GM12878 (cell line): ENCODE data around the gene TUBAL3. TPM values are rescaled to one million over a fixed set of nuclear protein-coding genes. Genes with fewer than 3 reads are reported as not detected.

Source experiments
- BACH1 ChIP-seq: fragments of 450-650 bp; IDR thresholded peaks from 2 replicates; pipeline ENCODE4 v1.6.1; 2017; ENCODE audit warnings: mild to moderate bottlenecking, borderline replicate concordance
- BCL11A ChIP-seq: IDR thresholded peaks from 2 replicates; pipeline ENCODE4 v1.6.1; 2011; ENCODE audit warnings: low read depth, low read length
- BCL3 ChIP-seq: IDR thresholded peaks from 2 replicates; pipeline ENCODE4 v1.6.1; 2011; ENCODE audit warnings: borderline replicate concordance, low read depth, mild to moderate bottlenecking, moderate library complexity, low read length; ENCODE audit not compliant: insufficient read depth, poor library complexity, severe bottlenecking
- BMI1 ChIP-seq: fragments of 450-650 bp; IDR thresholded peaks from 2 replicates; pipeline ENCODE4 v1.6.1; 2016; ENCODE audit warnings: mild to moderate bottlenecking, moderate library complexity, borderline replicate concordance
- BRCA1 ChIP-seq: IDR thresholded peaks from 2 replicates; pipeline ENCODE4 v1.6.1; 2011; ENCODE audit warnings: low read depth, low read length, improper control_type of control experiment
- CEBPB ChIP-seq, 2 experiments: fragments of 150-350 bp in 1 of 2; IDR thresholded peaks; 2 replicates each; pipeline ENCODE4 v1.6.1; 2012 to 2014; ENCODE audit warnings: low read depth in 2 of 2, low read length in 2 of 2, borderline replicate concordance in 1 of 2, inconsistent platforms in 1 of 2
- CHD2 ChIP-seq: IDR thresholded peaks from 2 replicates; pipeline ENCODE4 v1.6.1; 2011; ENCODE audit warnings: low read depth, low read length, improper control_type of control experiment, borderline replicate concordance
- E2F4 ChIP-seq: IDR thresholded peaks from 2 replicates; pipeline ENCODE4 v1.6.1; 2012; ENCODE audit warnings: low read depth, low read length, improper control_type of control experiment
- EED ChIP-seq: sonication (generic); IDR thresholded peaks from 2 replicates; pipeline ENCODE4 v1.6.1; 2016; ENCODE audit warnings: antibody characterized with exemption, low read depth
- EGR1 ChIP-seq, 2 experiments: IDR thresholded peaks; 1 replicate in 1 of 2; 2 replicates in 1 of 2; pipeline ENCODE4 v1.6.1; 2011 to 2012; ENCODE audit warnings: low read depth in 2 of 2, low read length in 2 of 2, borderline replicate concordance in 1 of 2, mild to moderate bottlenecking in 1 of 2, moderate library complexity in 1 of 2
- ESRRA ChIP-seq: IDR thresholded peaks from 2 replicates; pipeline ENCODE4 v1.6.1; 2012; ENCODE audit warnings: mild to moderate bottlenecking, low read length, improper control_type of control experiment
- FOXM1 ChIP-seq: IDR thresholded peaks from 2 replicates; pipeline ENCODE4 v1.6.1; 2012; ENCODE audit warnings: low read depth, mild to moderate bottlenecking, inconsistent platforms, low read length, moderate library complexity
- IKZF1 ChIP-seq: fragments of 450-650 bp; conservative IDR thresholded peaks from 2 replicates; pipeline ENCODE4 v1.6.1; 2017; ENCODE audit warnings: antibody characterized with exemption, mild to moderate bottlenecking
- IKZF2 ChIP-seq, 2 experiments: fragments of 450-650 bp; IDR thresholded peaks; 2 replicates each; pipeline ENCODE4 v1.6.1; 2017; ENCODE audit warnings: mild to moderate bottlenecking in 2 of 2, moderate library complexity in 2 of 2
- IRF3 ChIP-seq: fragments of 450-650 bp; IDR thresholded peaks from 2 replicates; pipeline ENCODE4 v1.6.1; 2014; ENCODE audit warnings: mild to moderate bottlenecking
- MEF2A ChIP-seq: IDR thresholded peaks from 2 replicates; pipeline ENCODE4 v1.6.1; 2011; ENCODE audit warnings: low read depth, mild to moderate bottlenecking, low read length, moderate library complexity; ENCODE audit not compliant: insufficient read depth
- MEF2B ChIP-seq: fragments of 450-650 bp; IDR thresholded peaks from 2 replicates; pipeline ENCODE4 v1.6.1; 2018; ENCODE audit warnings: mild to moderate bottlenecking, moderate library complexity; ENCODE audit not compliant: partially characterized antibody, poor library complexity, severe bottlenecking
- MYB ChIP-seq: fragments of 150-350 bp; IDR thresholded peaks from 2 replicates; pipeline ENCODE4 v1.6.1; 2014; ENCODE audit warnings: mild to moderate bottlenecking, low read depth, low read length, borderline replicate concordance
- NBN ChIP-seq: fragments of 450-650 bp; IDR thresholded peaks from 2 replicates; pipeline ENCODE4 v1.6.1; 2016
- NR2C1 ChIP-seq: fragments of 450-650 bp; IDR thresholded peaks from 2 replicates; pipeline ENCODE4 v1.6.1; 2017; ENCODE audit warnings: antibody characterized with exemption, mild to moderate bottlenecking, moderate library complexity
- SMC3 ChIP-seq: IDR thresholded peaks from 2 replicates; pipeline ENCODE4 v1.6.1; 2011; ENCODE audit warnings: low read length, improper control_type of control experiment, borderline replicate concordance
- SP1 ChIP-seq: IDR thresholded peaks from one replicate; pipeline ENCODE4 v1.6.1; 2011; ENCODE audit warnings: low read depth, low read length
- YY1 ChIP-seq: IDR thresholded peaks from 2 replicates; pipeline ENCODE4 v1.6.1; 2011; ENCODE audit warnings: low read depth, mild to moderate bottlenecking, low read length
- ZNF24 ChIP-seq: fragments of 450-650 bp; IDR thresholded peaks from 2 replicates; pipeline ENCODE4 v1.6.1; 2017; ENCODE audit warnings: antibody characterized with exemption, mild to moderate bottlenecking
- polyA plus RNA-seq, 11 experiments: library from polyadenylated mRNA; depleted of rRNA in 4 of 11; unstranded in 6 of 11; stranded (reverse) in 5 of 11; fragments of >200 nt; fragmentation: Nextera tagmentation in 4 of 11; fragmentation: Illumina TruSeq in 1 of 11; extraction: Ambion mirVana in 4 of 11; extraction: Trizol in 1 of 11; gene quantifications; 1 replicate in 1 of 11; 2 replicates in 10 of 11; pipeline versions ENCODE4 v1.2.1 to v1.2.3, GENCODE V29; 2011 to 2016; ENCODE audit warnings: inconsistent platforms in 2 of 11, missing spikeins in 2 of 11, low read depth in 1 of 11
- total RNA-seq, 4 experiments: library from RNA; depleted of rRNA in 3 of 4; stranded (reverse); fragments of >200 nt in 3 of 4; fragmentation: Illumina TruSeq in 1 of 4; extraction: Trizol in 1 of 4; gene quantifications; 2 replicates each; pipeline versions ENCODE4 v1.2.1 to v1.2.3, GENCODE V29; 2013 to 2021
- TF ChIP-seq, protein P1 (sequence below): IDR thresholded peaks from 2 replicates; pipeline ENCODE4 v1.6.1; 2012; ENCODE audit warnings: low read depth, low read length, improper control_type of control experiment
- TF ChIP-seq, protein P2 (sequence below): fragments of 450-650 bp; IDR thresholded peaks from 2 replicates; pipeline ENCODE4 v1.6.1; 2017; ENCODE audit warnings: borderline replicate concordance

Gene TUBAL3
- total and polyA plus RNA-seq, 10 of the 15 experiments (the other 5 are each of a cell fraction or from before 2014, with no cell fraction given) = 0.03 to 0.06 TPM; not detected in 8

DNA sequence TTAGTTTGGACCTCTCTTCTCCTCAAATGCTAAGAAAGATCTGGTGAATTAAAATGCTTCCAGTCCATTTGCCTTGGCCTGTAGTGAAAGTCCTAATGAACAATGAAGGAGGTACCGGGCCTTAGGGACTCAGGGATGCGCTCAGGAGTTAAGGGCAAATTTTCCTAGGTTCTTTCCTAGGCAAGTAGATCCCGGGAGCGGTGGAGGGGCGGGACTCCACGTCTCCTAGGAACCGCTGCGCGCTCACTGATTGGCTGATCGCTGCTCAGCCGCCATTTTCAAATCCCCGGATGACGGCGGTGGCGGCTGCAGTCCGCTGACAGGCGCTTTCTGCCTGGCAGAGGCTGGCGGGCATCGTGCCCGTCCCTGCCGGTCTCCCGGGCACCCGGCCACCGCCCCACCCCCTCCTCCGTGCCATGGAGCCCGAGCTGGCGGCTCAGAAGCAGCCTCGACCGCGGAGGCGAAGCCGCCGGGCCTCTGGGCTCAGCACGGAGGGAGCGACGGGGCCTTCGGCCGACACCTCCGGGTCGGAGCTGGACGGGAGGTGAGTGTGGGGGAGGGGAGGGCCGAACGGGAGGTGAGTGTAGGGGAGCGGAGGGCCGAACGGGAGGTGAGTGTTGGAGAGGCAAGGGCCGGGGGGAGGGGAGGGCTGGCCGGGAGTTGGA, 7.8 kb upstream of the TUBAL3 start, which contains the start of gene NET1 (continued):
- TF ChIP-seq, protein P1, sequence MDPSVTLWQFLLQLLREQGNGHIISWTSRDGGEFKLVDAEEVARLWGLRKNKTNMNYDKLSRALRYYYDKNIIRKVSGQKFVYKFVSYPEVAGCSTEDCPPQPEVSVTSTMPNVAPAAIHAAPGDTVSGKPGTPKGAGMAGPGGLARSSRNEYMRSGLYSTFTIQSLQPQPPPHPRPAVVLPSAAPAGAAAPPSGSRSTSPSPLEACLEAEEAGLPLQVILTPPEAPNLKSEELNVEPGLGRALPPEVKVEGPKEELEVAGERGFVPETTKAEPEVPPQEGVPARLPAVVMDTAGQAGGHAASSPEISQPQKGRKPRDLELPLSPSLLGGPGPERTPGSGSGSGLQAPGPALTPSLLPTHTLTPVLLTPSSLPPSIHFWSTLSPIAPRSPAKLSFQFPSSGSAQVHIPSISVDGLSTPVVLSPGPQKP = no peak
- TF ChIP-seq BCL11A (no peak), IRF3 (no peak), IKZF2 (IDR thresholded peaks at IDR 0.05) (no peak), NBN (no peak), BACH1 (no peak), YY1 (peak; percentile 95), FOXM1 (no peak), CEBPB (IDR thresholded peaks at IDR 0.05; ENCODE audit: borderline replicate concordance in 1 of 2, low read depth in 2 of 2, low read length in 2 of 2) (no peak), EED (no peak), IKZF1 (peak; percentile 51), SMC3 (no peak), BRCA1 (no peak), BMI1 (peak; percentile 79), MYB (no peak), NR2C1 (no peak), MEF2A (no peak), BCL3 (no peak), EGR1 (IDR thresholded peaks at IDR 0.05; ENCODE audit: borderline replicate concordance in 1 of 2, low read depth in 2 of 2, low read length in 2 of 2) (no peak), SP1 (peak; percentile 88), ZNF24 (no peak), E2F4 (peak; percentile 91), CHD2 (peak; percentile 64; the same call in 1 of the 2 replicates), ESRRA (no peak), MEF2B (no peak)
- TF ChIP-seq, protein P2, sequence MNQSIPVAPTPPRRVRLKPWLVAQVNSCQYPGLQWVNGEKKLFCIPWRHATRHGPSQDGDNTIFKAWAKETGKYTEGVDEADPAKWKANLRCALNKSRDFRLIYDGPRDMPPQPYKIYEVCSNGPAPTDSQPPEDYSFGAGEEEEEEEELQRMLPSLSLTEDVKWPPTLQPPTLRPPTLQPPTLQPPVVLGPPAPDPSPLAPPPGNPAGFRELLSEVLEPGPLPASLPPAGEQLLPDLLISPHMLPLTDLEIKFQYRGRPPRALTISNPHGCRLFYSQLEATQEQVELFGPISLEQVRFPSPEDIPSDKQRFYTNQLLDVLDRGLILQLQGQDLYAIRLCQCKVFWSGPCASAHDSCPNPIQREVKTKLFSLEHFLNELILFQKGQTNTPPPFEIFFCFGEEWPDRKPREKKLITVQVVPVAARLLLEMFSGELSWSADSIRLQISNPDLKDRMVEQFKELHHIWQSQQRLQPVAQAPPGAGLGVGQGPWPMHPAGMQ = no peak
